ENCODE data around the gene LRG1.

The LRG1 gene

GRCh38 chr19:4502282-4503131 is 37.3 kb downstream of the LRG1 start:
- CTCF ChIA-PET, result interaction anchor here (1.3 kb wide), 1 partner anchor 23 kb away, joined by 4 read pairs; no protein-coding TSS in a partner anchor
- no peak for DNase-seq (ENCODE audit: extremely low spot score)
- POLR2A ChIA-PET, result no interaction called here

DNA sequence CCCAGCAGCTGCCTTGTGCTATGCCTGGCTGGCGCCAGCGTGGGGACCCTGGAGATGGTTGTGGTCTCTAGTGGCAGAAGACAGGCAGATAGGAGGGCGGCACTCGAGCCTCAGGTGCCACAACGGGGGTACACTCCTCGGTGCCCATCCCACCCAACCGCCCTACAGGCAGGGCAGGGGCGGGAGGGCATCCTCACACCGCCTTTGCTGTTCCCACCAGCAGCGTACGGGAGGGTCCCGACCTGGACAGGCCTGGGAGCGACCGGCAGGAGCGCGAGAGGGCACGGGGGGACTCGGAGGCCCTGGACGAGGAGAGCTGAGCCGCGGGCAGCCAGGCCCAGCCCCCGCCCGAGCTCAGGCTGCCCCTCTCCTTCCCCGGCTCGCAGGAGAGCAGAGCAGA is 38.1 kb downstream of the LRG1 start:
- ChIA-PET CTCF (interaction anchor here (1.3 kb wide), 1 partner anchor 24 kb away, joined by 4 read pairs; no protein-coding TSS in a partner anchor), POLR2A (no interaction called here)
- TF ChIP-seq, protein P1, sequence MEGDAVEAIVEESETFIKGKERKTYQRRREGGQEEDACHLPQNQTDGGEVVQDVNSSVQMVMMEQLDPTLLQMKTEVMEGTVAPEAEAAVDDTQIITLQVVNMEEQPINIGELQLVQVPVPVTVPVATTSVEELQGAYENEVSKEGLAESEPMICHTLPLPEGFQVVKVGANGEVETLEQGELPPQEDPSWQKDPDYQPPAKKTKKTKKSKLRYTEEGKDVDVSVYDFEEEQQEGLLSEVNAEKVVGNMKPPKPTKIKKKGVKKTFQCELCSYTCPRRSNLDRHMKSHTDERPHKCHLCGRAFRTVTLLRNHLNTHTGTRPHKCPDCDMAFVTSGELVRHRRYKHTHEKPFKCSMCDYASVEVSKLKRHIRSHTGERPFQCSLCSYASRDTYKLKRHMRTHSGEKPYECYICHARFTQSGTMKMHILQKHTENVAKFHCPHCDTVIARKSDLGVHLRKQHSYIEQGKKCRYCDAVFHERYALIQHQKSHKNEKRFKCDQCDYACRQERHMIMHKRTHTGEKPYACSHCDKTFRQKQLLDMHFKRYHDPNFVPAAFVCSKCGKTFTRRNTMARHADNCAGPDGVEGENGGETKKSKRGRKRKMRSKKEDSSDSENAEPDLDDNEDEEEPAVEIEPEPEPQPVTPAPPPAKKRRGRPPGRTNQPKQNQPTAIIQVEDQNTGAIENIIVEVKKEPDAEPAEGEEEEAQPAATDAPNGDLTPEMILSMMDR (IDR thresholded peaks at IDR 0.05; ENCODE audit: control extremely low read depth, extremely low read depth, low read depth, missing control alignments), result no peak
- no peak for DNase-seq (ENCODE audit: extremely low spot score)

More at GRCh38 chr19:4502282-4503131, 37.3 kb downstream of the LRG1 start:
- TF ChIP-seq, protein P1 (IDR thresholded peaks at IDR 0.05; ENCODE audit: control extremely low read depth, extremely low read depth, low read depth, missing control alignments), result no peak

DNA sequence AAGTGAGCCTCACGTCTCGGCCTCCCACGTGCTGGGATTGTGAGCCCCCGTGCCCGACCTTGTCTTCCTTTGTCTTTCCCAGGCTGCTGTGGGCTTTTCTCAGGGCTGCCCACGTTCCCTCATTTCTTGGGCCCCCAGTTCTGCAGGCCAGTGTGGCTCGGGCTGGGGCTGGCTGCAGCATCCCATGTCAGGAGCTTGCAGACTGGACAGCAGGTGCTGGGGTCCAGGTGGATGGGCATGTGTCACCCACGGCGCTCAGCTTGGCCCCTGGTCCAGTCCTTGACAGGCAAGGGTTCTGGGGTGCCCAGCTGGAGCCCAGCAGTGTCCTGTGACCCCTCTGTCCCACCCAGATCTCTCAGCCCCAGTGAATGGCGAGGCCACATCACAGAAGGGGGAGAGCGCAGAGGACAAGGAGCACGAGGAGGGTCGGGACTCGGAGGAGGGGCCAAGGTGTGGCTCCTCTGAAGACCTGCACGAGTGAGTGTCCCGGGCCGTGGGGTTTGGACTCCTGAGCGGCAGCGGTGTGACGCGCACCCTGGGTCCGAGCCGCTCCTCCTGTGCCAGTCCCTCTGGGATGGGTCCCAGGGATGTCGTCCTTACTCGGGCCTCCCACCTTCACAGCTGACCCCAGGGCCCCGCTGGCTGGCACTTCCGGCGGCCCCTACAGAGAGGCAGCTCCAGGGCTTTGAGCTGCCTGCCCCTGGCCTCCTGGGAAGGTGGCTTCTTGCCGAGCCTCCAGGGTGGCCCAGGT is 38.8 kb downstream of the LRG1 start:
- ChIA-PET POLR2A (no interaction called here), CTCF (interaction anchor here (1.3 kb wide), 1 partner anchor 24 kb away, joined by 4 read pairs; no protein-coding TSS in a partner anchor)
- TF ChIP-seq, protein P1 (IDR thresholded peaks at IDR 0.05; ENCODE audit: control extremely low read depth, extremely low read depth, low read depth, missing control alignments), result no peak
- no peak for DNase-seq (ENCODE audit: extremely low spot score)

- POLR2A ChIA-PET, result no interaction called here
- no peak for DNase-seq (ENCODE audit: extremely low spot score)
- CTCF ChIA-PET, result interaction anchor here (4.1 kb wide), 1 partner anchor 24 kb away, joined by 15 read pairs; no protein-coding TSS in a partner anchor
- TF ChIP-seq, protein P1 (IDR thresholded peaks at IDR 0.05; ENCODE audit: control extremely low read depth, extremely low read depth, low read depth, missing control alignments), result no peak
These were observed 40.0 kb downstream of the LRG1 start for GRCh38 chr19:4499855-4500254.

DNA sequence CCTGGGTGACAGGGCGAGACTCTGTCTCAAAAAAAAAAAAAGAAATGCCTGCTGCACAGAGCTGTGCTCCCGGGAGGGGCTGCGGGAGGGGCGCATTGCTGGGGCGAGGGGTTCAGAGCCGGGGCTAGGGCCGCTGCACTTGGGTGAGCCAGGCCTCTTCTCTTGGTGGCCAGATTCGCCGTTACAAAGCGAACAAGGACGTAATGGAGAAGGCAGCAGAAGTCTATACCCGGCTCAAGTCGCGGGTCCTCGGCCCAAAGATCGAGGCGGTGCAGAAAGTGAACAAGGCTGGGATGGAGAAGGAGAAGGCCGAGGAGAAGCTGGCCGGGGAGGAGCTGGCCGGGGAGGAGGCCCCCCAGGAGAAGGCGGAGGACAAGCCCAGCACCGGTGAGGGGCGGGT is 40.5 kb downstream of the LRG1 start:
- no peak for DNase-seq (ENCODE audit: extremely low spot score)
- ChIA-PET CTCF (interaction anchor here (4.1 kb wide), 1 partner anchor 25 kb away, joined by 15 read pairs; no protein-coding TSS in a partner anchor), POLR2A (no interaction called here)
- TF ChIP-seq, protein P1 (IDR thresholded peaks at IDR 0.05; ENCODE audit: control extremely low read depth, extremely low read depth, low read depth, missing control alignments), result no peak

DNA sequence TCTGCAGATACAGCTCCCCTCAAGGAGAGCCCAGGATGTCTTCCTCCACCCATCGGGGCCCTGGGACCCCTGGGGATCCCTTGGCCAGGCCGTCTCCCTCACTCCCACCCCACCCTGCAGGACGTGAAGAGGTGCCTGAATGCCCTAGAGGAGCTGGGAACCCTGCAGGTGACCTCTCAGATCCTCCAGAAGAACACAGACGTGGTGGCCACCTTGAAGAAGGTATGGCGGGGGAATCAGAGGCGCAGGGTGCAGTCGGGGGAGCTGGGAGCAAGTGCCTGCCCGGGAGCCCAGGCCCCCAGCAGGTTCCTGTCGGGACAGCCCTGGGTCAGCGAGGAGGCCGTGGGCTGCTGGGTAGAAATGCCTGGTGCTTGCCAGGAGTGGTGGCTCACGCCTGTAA is 41.1 kb downstream of the LRG1 start:
- ChIA-PET CTCF (interaction anchor here (4.1 kb wide), 1 partner anchor 25 kb away, joined by 15 read pairs; no protein-coding TSS in a partner anchor), POLR2A (no interaction called here)
- DNase-seq (ENCODE audit: extremely low spot score), result no peak
- TF ChIP-seq, protein P1 (IDR thresholded peaks at IDR 0.05; ENCODE audit: control extremely low read depth, extremely low read depth, low read depth, missing control alignments), result no peak
